Endodermal cell (in vitro differentiated cells): ENCODE measurements around the gene EFNB2. TPM values are rescaled to one million over a fixed set of nuclear protein-coding genes. Genes with fewer than 3 reads are reported as not detected.
A peak's percentile ranks its signal among the peaks of the same experiment; 100 is the strongest.

Experiments
- DNase-seq: peaks from one replicate; pipeline ENCODE4 v3.0.0-alpha.2; 2017
- H3K27ac ChIP-seq: 2 replicates; pipeline ENCODE4 v1.5.1; 2013; ENCODE audit warnings: mild to moderate bottlenecking, low read depth, low read length, moderate library complexity
- H3K27me3 ChIP-seq: 2 replicates; pipeline ENCODE4 v1.6.1; 2013; ENCODE audit warnings: mild to moderate bottlenecking, low read length, moderate library complexity; ENCODE audit not compliant: insufficient read depth, control insufficient read depth, poor library complexity, severe bottlenecking
- H3K36me3 ChIP-seq: 2 replicates; pipeline ENCODE4 v1.7.0; 2013; ENCODE audit warnings: mild to moderate bottlenecking, low read length, moderate library complexity; ENCODE audit not compliant: control insufficient read depth, insufficient read depth
- H3K4me1 ChIP-seq: one replicate; pipeline ENCODE4 v1.7.0; 2013; ENCODE audit warnings: low read length; ENCODE audit not compliant: control insufficient read depth, insufficient read depth
- H3K4me3 ChIP-seq: 2 replicates; pipeline ENCODE4 v1.5.1; 2013; ENCODE audit warnings: mild to moderate bottlenecking, low read length, moderate library complexity
- H3K9ac ChIP-seq: 2 replicates; pipeline ENCODE4 v1.6.1; 2013; ENCODE audit warnings: mild to moderate bottlenecking, low read length, moderate library complexity; ENCODE audit not compliant: poor library complexity, severe bottlenecking; ENCODE audit errors: extremely low read depth
- H3K9me3 ChIP-seq: 2 replicates; pipeline ENCODE4 v1.6.1; 2013; ENCODE audit warnings: mild to moderate bottlenecking, low read length, moderate library complexity; ENCODE audit not compliant: control insufficient read depth
- H3K27ac Mint-ChIP-seq: 2 replicates; pipeline ENCODE4 v1.8.0; 2020; ENCODE audit warnings: mixed read lengths
- H3K27me3 Mint-ChIP-seq: 2 replicates; pipeline ENCODE4 v1.8.0; 2021; ENCODE audit warnings: mild to moderate bottlenecking, mixed read lengths; ENCODE audit not compliant: insufficient read depth
- H3K36me3 Mint-ChIP-seq: 2 replicates; pipeline ENCODE4 v1.8.0; 2020; ENCODE audit warnings: low read depth, mixed read lengths
- H3K4me1 Mint-ChIP-seq: 2 replicates; pipeline ENCODE4 v1.8.0; 2020; ENCODE audit warnings: mixed read lengths
- H3K4me3 Mint-ChIP-seq: 2 replicates; pipeline ENCODE4 v1.8.0; 2020; ENCODE audit warnings: mild to moderate bottlenecking, moderate library complexity, mixed read lengths
- H3K9me3 Mint-ChIP-seq: 2 replicates; pipeline ENCODE4 v1.8.0; 2020; ENCODE audit warnings: mild to moderate bottlenecking, mixed read lengths
- WGBS, 2 experiments: methylation state at CpG; one replicate each; pipeline versions ENCODE4 v1.1.5 to v1.1.7; 2013; ENCODE audit warnings: missing lambda C conversion rate in 2 of 2, mixed read lengths in 1 of 2; ENCODE audit not compliant: insufficient coverage in 1 of 2, insufficient read length in 1 of 2; 5-methylcytosine and 5-hydroxymethylcytosine counted together
- total RNA-seq, 2 donors: library from RNA; stranded (reverse); fragmentation: NEBNext Ultra II Directional in 1 of 2; extraction: Animal tissue kit (Norgen Biotek cat#: 25700) in 1 of 2; gene quantifications; 2 replicates in 1 of 2; 3 replicates in 1 of 2; pipeline ENCODE4 v1.2.1, GENCODE V29; 2021
- TF ChIP-seq, protein P1 (sequence below): fragments of 200-600 bp; sonication (generic); conservative IDR thresholded peaks from 2 replicates; pipeline ENCODE4 v1.5.0; 2021; ENCODE audit warnings: antibody characterized with exemption, mild to moderate bottlenecking

EFNB2 gene
- total RNA-seq, 2 donors from 2014 or later = 0.84 to 3.1 TPM

DNA sequence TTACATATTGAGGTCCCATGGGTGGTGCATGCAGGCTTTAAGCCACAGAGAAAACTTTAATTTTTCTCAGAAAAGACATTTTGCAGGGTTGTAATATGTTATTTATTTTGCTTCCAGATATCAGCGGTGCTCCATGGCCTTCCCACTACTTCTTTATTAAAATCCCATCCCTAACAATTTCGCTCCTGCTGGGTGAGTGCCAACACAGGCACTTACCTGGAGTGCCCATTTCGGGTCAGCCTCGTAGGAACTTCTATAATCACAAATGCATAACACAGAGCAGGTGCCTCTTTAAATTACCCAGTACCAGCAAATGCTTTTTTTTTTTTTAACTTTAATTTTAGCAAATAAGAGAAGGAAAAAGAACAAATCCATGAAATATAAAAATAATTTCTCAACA is 86.4 kb downstream of the EFNB2 start:
- Mint-ChIP-seq H3K27me3 (peaks cover 7% of the 10 kb centered on the region), H3K36me3 (no peaks in the 10 kb centered on the region), H3K9me3 (no peaks in the 10 kb centered on the region), H3K4me1 (no peaks in the 10 kb centered on the region), H3K27ac (no peak overlapping the region), H3K4me3 (no peak overlapping the region)
- H3K4me3 ChIP-seq = no peak overlapping the region
- H3K4me1 ChIP-seq = no peaks in the 10 kb centered on the region
- no peaks in the 10 kb centered on the region for H3K9me3 ChIP-seq
- TF ChIP-seq, protein P1, sequence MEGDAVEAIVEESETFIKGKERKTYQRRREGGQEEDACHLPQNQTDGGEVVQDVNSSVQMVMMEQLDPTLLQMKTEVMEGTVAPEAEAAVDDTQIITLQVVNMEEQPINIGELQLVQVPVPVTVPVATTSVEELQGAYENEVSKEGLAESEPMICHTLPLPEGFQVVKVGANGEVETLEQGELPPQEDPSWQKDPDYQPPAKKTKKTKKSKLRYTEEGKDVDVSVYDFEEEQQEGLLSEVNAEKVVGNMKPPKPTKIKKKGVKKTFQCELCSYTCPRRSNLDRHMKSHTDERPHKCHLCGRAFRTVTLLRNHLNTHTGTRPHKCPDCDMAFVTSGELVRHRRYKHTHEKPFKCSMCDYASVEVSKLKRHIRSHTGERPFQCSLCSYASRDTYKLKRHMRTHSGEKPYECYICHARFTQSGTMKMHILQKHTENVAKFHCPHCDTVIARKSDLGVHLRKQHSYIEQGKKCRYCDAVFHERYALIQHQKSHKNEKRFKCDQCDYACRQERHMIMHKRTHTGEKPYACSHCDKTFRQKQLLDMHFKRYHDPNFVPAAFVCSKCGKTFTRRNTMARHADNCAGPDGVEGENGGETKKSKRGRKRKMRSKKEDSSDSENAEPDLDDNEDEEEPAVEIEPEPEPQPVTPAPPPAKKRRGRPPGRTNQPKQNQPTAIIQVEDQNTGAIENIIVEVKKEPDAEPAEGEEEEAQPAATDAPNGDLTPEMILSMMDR = no peak
- H3K27me3 ChIP-seq = no peaks in the 10 kb centered on the region
- H3K9ac ChIP-seq = no peak overlapping the region
- H3K27ac ChIP-seq = no peak overlapping the region
- no peaks in the 10 kb centered on the region for H3K36me3 ChIP-seq
- WGBS, 2 experiments = 94% methylated on average over 4 of the region's 4 CpGs; no CpG with 5 or more reads in 1 of the 2 experiments
- no peak for DNase-seq

DNA sequence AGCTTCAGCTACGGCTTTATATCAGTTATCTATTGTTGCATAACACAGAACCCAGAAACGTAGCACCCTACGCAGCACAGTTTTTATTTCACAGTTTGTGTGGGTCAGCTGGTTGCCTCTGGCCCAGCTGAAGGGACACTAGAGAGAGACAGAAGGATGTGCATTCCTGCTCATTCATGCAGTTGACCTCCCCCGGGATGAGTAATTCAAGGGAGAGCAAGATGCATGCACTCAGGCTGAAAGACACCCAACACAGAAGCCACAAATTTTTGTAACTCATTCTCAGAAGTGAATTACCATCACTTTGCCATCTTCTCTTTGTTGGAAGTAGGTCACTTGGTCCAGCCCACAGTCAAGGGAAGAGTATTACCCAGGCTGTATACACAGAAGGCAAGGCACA is 89.5 kb downstream of the EFNB2 start:
- H3K36me3 Mint-ChIP-seq = no peaks in the 10 kb centered on the region
- no peak for DNase-seq
- Histone ChIP-seq H3K9ac (no peak overlapping the region), H3K4me3 (no peak overlapping the region), H3K27me3 (no peaks in the 10 kb centered on the region), H3K9me3 (no peaks in the 10 kb centered on the region), H3K36me3 (no peaks in the 10 kb centered on the region), H3K4me1 (peaks cover 3% of the 10 kb centered on the region), H3K27ac (no peak overlapping the region)
- WGBS, 2 experiments = 90 to 95% methylated on average over 3 to 4 of the region's 4 CpGs
- H3K4me3 Mint-ChIP-seq = no peak overlapping the region
- TF ChIP-seq, protein P1 = no peak
- peaks cover 8% of the 10 kb centered on the region for H3K4me1 Mint-ChIP-seq
- H3K9me3 Mint-ChIP-seq = no peaks in the 10 kb centered on the region
- no peak overlapping the region for H3K27ac Mint-ChIP-seq
- H3K27me3 Mint-ChIP-seq = peaks cover 7% of the 10 kb centered on the region

DNA sequence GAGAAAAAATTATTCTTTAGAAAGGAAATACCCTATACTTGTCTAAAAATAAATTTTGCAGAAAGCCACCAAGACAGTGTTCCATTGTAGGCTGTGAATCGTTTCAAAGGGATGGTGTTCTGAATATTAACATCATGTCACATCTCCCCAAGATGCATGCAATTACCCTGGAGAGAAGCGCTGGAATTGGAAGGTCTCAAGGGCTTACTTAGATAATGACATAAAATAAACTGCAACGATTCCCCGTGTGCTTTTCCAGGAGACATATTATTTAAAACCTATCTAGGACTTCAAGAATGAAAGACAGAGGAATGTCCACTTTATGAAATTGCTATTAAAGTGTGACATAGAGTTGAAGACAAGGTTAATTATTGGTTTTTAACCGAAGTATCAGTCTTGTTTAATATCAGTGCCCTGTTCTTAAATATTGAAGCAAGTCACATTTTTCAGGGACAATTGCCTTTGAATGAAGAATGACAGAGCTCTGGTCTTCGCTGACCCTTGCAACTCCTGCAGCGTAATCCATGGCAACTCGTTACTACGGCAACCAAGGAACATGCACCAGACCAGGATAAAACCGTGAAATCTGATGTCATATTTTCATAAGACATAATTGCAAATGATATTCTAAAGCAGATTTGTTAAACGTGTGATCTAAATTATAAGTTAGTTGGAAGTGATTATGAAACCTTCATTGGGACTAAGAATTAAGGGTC is 91.7 kb downstream of the EFNB2 start:
- H3K4me3 ChIP-seq = no peak overlapping the region
- WGBS, 2 experiments = 67 to 88% methylated on average over 6 to 11 of the region's 11 CpGs
- Mint-ChIP-seq H3K27me3 (peaks cover 14% of the 10 kb centered on the region), H3K4me3 (no peak overlapping the region), H3K9me3 (no peaks in the 10 kb centered on the region), H3K27ac (no peak overlapping the region), H3K4me1 (peaks cover 19% of the 10 kb centered on the region), H3K36me3 (no peaks in the 10 kb centered on the region)
- H3K4me1 ChIP-seq = peaks cover 3% of the 10 kb centered on the region
- TF ChIP-seq, protein P1 = no peak
- no peak for DNase-seq
- no peaks in the 10 kb centered on the region for H3K27me3 ChIP-seq
- H3K9me3 ChIP-seq = no peaks in the 10 kb centered on the region
- H3K36me3 ChIP-seq = no peaks in the 10 kb centered on the region
- no peak overlapping the region for H3K9ac ChIP-seq
- peak overlapping the region; percentile 42 for H3K27ac ChIP-seq
